Breast epithelium (tissue), 4 donors: ENCODE data around the gene ATP2B2. TPM values are rescaled to one million over a fixed set of nuclear protein-coding genes. Genes with fewer than 3 reads are reported as not detected.

Experiments
- DNase-seq, 2 donors: peaks; one replicate each; pipeline ENCODE4 v3.0.0-alpha.2; 2019; ENCODE audit warnings: low spot score in 2 of 2
- H3K27ac ChIP-seq, 2 donors: fragments of 200-600 bp; sonication (generic) in 1 of 2; one replicate each; pipeline ENCODE4 v1.5.1; 2016 to 2019; ENCODE audit warnings: mild to moderate bottlenecking in 1 of 2
- H3K27me3 ChIP-seq, 2 donors: fragments of 200-600 bp; sonication (generic) in 1 of 2; one replicate each; pipeline versions ENCODE4 v1.5.1 to v1.6.0; 2017 to 2019; ENCODE audit warnings: control low read depth in 1 of 2, mild to moderate bottlenecking in 1 of 2
- H3K36me3 ChIP-seq: fragments of 200-600 bp; one replicate; pipeline ENCODE4 v1.5.1; 2019
- H3K4me1 ChIP-seq, 2 donors: fragments of 200-600 bp; sonication (generic); one replicate each; pipeline ENCODE4 v1.5.1; 2016 to 2019; ENCODE audit warnings: control low read depth in 1 of 2
- H3K4me3 ChIP-seq, 3 donors: fragments of 200-600 bp; sonication (generic); 1 replicate in 2 of 3; 2 replicates in 1 of 3; pipeline ENCODE4 v1.5.1; 2016 to 2019; ENCODE audit warnings: mild to moderate bottlenecking in 3 of 3, moderate library complexity in 2 of 3
- H3K9me3 ChIP-seq, 2 donors: fragments of 200-600 bp; sonication (generic) in 1 of 2; one replicate each; pipeline ENCODE4 v1.5.1; 2016 to 2019; ENCODE audit warnings: control low read depth in 1 of 2
- CTCF ChIP-seq, 3 donors: fragments of 450-650 bp; IDR thresholded peaks; one replicate each; pipeline ENCODE4 v1.5.1; 2016 to 2017; ENCODE audit warnings: antibody characterized with exemption in 3 of 3, mild to moderate bottlenecking in 3 of 3, moderate library complexity in 3 of 3
- POLR2A ChIP-seq: fragments of 450-650 bp; IDR thresholded peaks from one replicate; pipeline ENCODE4 v1.6.1; 2016; ENCODE audit warnings: antibody characterized with exemption, mild to moderate bottlenecking, moderate library complexity
- POLR2AphosphoS5 ChIP-seq, 3 donors: sonication (generic); formaldehyde crosslinking; IDR thresholded peaks; one replicate each; pipeline ENCODE4 v1.6.1; 2017; ENCODE audit warnings: antibody characterized with exemption in 3 of 3
- intact Hi-C: fragments of 100-400 bp; cut with DNase I; formaldehyde crosslinking; loops from one replicate; pipeline ENCODE4 v1.15.1; 2023; ENCODE audit warnings: low total_unique reads
- total RNA-seq, 3 donors: library from RNA; depleted of rRNA; stranded (reverse); fragments of >200 nt; gene quantifications; one replicate each; pipeline ENCODE4 v1.1.0, GENCODE V29; 2016

ATP2B2 gene
- total RNA-seq, 3 donors from 2014 or later = under 0.01 to 0.15 TPM; not detected in 1

- H3K27ac ChIP-seq = peak overlapping the region; percentile 43 to 46
- DNase-seq = peak in 1 of 2 donors; percentile 69
- intact Hi-C loops = no loop called here
Measured at GRCh38 chr3:10396083-10396482, 109.3 kb downstream of the ATP2B2 start.

GRCh38 chr3:10395671-10396070 is 109.7 kb downstream of the ATP2B2 start:
- Histone ChIP-seq H3K27me3 (no peaks in the 10 kb centered on the region), H3K36me3 (no peaks in the 10 kb centered on the region), H3K4me1 (peaks cover 3 to 8% of the 10 kb centered on the region in 2 donors), H3K9me3 (peaks cover 0 to 1% of the 10 kb centered on the region in 2 donors), H3K4me3 (no peak overlapping the region), H3K27ac (peak overlapping the region; percentile 43 to 46)
- TF ChIP-seq POLR2AphosphoS5 (IDR thresholded peaks at IDR 0.05) (peak in 1 of 3 donors; percentile 24), CTCF (IDR thresholded peaks at IDR 0.05) (no peak), POLR2A (no peak)
- intact Hi-C loops = no loop called here
- DNase-seq = peak in 1 of 2 donors; percentile 78

More at GRCh38 chr3:10396083-10396482, 109.3 kb downstream of the ATP2B2 start:
- no peak for TF ChIP-seq POLR2A
- no peak for TF ChIP-seq CTCF (IDR thresholded peaks at IDR 0.05)
- no peak for TF ChIP-seq POLR2AphosphoS5 (IDR thresholded peaks at IDR 0.05)
- no peaks in the 10 kb centered on the region for H3K36me3 ChIP-seq
- H3K4me1 ChIP-seq = peaks cover 3 to 8% of the 10 kb centered on the region in 2 donors
- H3K9me3 ChIP-seq = no peaks in the 10 kb centered on the region
- H3K4me3 ChIP-seq = no peak overlapping the region
- no peaks in the 10 kb centered on the region for H3K27me3 ChIP-seq

GRCh38 chr3:10395196-10395595 is 110.2 kb downstream of the ATP2B2 start:
- Histone ChIP-seq H3K36me3 (no peaks in the 10 kb centered on the region), H3K9me3 (peaks cover 0 to 6% of the 10 kb centered on the region in 2 donors), H3K27me3 (no peaks in the 10 kb centered on the region), H3K27ac (no peak overlapping the region), H3K4me3 (no peak overlapping the region), H3K4me1 (peaks cover 3 to 8% of the 10 kb centered on the region in 2 donors)
- intact Hi-C loops = no loop called here
- TF ChIP-seq CTCF (IDR thresholded peaks at IDR 0.05) (no peak), POLR2AphosphoS5 (IDR thresholded peaks at IDR 0.05) (no peak), POLR2A (no peak)
- DNase-seq = no peak

- TF ChIP-seq POLR2AphosphoS5 (IDR thresholded peaks at IDR 0.05) = no peak
- no peak for TF ChIP-seq CTCF (IDR thresholded peaks at IDR 0.05)
- TF ChIP-seq POLR2A = no peak
- intact Hi-C loops = no loop called here
Measured at GRCh38 chr3:10394491-10395025, 110.8 kb downstream of the ATP2B2 start.

GRCh38 chr3:10393514-10393913 is 111.9 kb downstream of the ATP2B2 start:
- no peak for DNase-seq
- intact Hi-C loops = no loop called here
- H3K27ac ChIP-seq = no peak overlapping the region
- H3K4me1 ChIP-seq = peaks cover 3 to 8% of the 10 kb centered on the region in 2 donors
- peaks cover 11 to 23% of the 10 kb centered on the region in 2 donors for H3K9me3 ChIP-seq
- H3K4me3 ChIP-seq = no peak overlapping the region
- H3K36me3 ChIP-seq = no peaks in the 10 kb centered on the region
- TF ChIP-seq POLR2A = no peak
- TF ChIP-seq POLR2AphosphoS5 (IDR thresholded peaks at IDR 0.05) = no peak
- no peaks in the 10 kb centered on the region for H3K27me3 ChIP-seq

More at GRCh38 chr3:10394491-10395025, 110.8 kb downstream of the ATP2B2 start:
- DNase-seq = no peak
- Histone ChIP-seq H3K9me3 (peaks cover under 1 to 13% of the 10 kb centered on the region in 2 donors), H3K4me3 (no peak overlapping the region), H3K27ac (no peak overlapping the region), H3K4me1 (peaks cover 3 to 8% of the 10 kb centered on the region in 2 donors), H3K27me3 (no peaks in the 10 kb centered on the region), H3K36me3 (no peaks in the 10 kb centered on the region)
